Prostate gland (tissue), 2 donors: ENCODE measurements around the gene GNG10. TPM values are rescaled to one million over a fixed set of nuclear protein-coding genes. Genes with fewer than 3 reads are reported as not detected.

ENCODE experiments used
- DNase-seq: peaks from one replicate; pipeline ENCODE4 v3.0.0-alpha.2; 2019; ENCODE audit warnings: low spot score
- H3K27ac ChIP-seq, 2 donors: fragments of 200-600 bp; sonication (generic); 2 replicates each; pipeline ENCODE4 v1.5.1; 2017 to 2019
- H3K27me3 ChIP-seq: fragments of 200-600 bp; sonication (generic); replicated peaks from 2 replicates; pipeline ENCODE4 v1.5.1; 2019; ENCODE audit not compliant: insufficient read depth
- H3K36me3 ChIP-seq, 2 donors: fragments of 200-600 bp; sonication (generic); 1 replicate in 1 of 2; 2 replicates in 1 of 2; pipeline versions ENCODE4 v1.5.1 to v1.8.1; 2017 to 2019
- H3K4me1 ChIP-seq: fragments of 200-600 bp; sonication (generic); replicated peaks from 2 replicates; pipeline ENCODE4 v1.5.1; 2019
- H3K4me3 ChIP-seq, 2 donors: fragments of 200-600 bp; sonication (generic); 2 replicates each; pipeline ENCODE4 v1.5.1; 2017 to 2019
- H3K9me3 ChIP-seq: fragments of 200-600 bp; sonication (generic); 2 replicates; pipeline ENCODE4 v1.5.1; 2017
- CTCF ChIP-seq, 4 experiments: fragments of 200-600 bp in 2 of 4; fragments of 450-650 bp in 2 of 4; sonication (generic) in 2 of 4; IDR thresholded peaks; 1 replicate in 3 of 4; 2 replicates in 1 of 4; pipeline ENCODE4 v1.5.1; 2016 to 2019; ENCODE audit warnings: antibody characterized with exemption in 4 of 4, mild to moderate bottlenecking in 2 of 4, moderate library complexity in 2 of 4
- POLR2A ChIP-seq: fragments of 450-650 bp; IDR thresholded peaks from one replicate; pipeline ENCODE4 v1.6.1; 2016; ENCODE audit warnings: antibody characterized with exemption, mild to moderate bottlenecking
- POLR2AphosphoS5 ChIP-seq: sonication (generic); formaldehyde crosslinking; IDR thresholded peaks from one replicate; pipeline ENCODE4 v1.6.1; 2017; ENCODE audit warnings: antibody characterized with exemption
- WGBS: methylation state at CpG from one replicate; pipeline ENCODE4 v1.1.5; 2018; 5-methylcytosine and 5-hydroxymethylcytosine counted together
- intact Hi-C: fragments of 100-400 bp; cut with DNase I; formaldehyde crosslinking; loops from one replicate; pipeline ENCODE4 v1.14.2; 2022
- total RNA-seq, 2 donors: library from RNA; depleted of rRNA; stranded (reverse); fragments of >200 nt; gene quantifications; one replicate each; pipeline ENCODE4 v1.1.0, GENCODE V29; 2016

The GNG10 gene
- total RNA-seq, 2 donors from 2014 or later = 51.2 to 73.0 TPM

GRCh38 chr9:111637421-111637950 is 23.9 kb upstream of the GNG10 start:
- no peak for DNase-seq
- TF ChIP-seq POLR2AphosphoS5 = peak; percentile 10
- TF ChIP-seq POLR2A = no peak
- no peak for TF ChIP-seq CTCF (IDR thresholded peaks at IDR 0.05)
- intact Hi-C loops = no loop called here
- H3K36me3 ChIP-seq = no peaks in the 10 kb centered on the region
- no peaks in the 10 kb centered on the region for H3K27me3 ChIP-seq
- no peaks in the 10 kb centered on the region for H3K9me3 ChIP-seq
- no peak overlapping the region for H3K27ac ChIP-seq
- 62% methylated on average over 6 of the region's 6 CpGs for WGBS
- no peak overlapping the region for H3K4me3 ChIP-seq
- peaks cover 4% of the 10 kb centered on the region for H3K4me1 ChIP-seq

DNA sequence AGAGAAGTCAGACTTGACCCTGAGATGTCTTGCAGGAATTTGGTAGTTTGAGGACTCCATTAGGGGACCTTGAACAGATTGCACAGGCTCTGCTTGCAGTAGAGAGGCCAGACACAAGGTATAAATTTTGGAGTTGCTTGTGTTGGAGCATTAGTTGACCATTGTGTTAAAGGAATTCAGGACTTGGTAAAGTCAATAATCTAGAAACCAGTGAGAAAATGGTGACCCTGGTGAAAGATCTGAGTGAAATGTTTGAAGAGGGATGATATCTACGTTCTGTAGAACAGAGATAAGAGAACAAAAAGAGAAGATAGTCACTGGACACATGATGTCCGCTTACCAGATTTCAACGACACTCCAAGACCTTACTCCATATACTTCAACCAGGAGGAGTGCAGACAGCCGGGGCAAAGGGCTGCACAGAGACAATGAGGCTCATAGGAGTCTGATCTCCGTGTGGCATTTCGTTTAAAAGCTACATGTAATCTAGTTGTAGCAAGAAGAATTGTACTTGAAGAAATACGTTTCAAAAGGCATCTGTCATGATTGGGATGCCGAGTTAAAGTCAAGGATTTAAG is 17.1 kb upstream of the GNG10 start:
- DNase-seq = no peak
- H3K4me1 ChIP-seq = no peaks in the 10 kb centered on the region
- no peak overlapping the region for H3K4me3 ChIP-seq
- intact Hi-C loops = no loop called here
- TF ChIP-seq POLR2A (no peak), CTCF (IDR thresholded peaks at IDR 0.05) (no peak), POLR2AphosphoS5 (no peak)
- no peaks in the 10 kb centered on the region for H3K9me3 ChIP-seq
- H3K36me3 ChIP-seq = no peaks in the 10 kb centered on the region
- 90% methylated on average over 8 of the region's 8 CpGs for WGBS
- no peak overlapping the region for H3K27ac ChIP-seq
- no peaks in the 10 kb centered on the region for H3K27me3 ChIP-seq

DNA sequence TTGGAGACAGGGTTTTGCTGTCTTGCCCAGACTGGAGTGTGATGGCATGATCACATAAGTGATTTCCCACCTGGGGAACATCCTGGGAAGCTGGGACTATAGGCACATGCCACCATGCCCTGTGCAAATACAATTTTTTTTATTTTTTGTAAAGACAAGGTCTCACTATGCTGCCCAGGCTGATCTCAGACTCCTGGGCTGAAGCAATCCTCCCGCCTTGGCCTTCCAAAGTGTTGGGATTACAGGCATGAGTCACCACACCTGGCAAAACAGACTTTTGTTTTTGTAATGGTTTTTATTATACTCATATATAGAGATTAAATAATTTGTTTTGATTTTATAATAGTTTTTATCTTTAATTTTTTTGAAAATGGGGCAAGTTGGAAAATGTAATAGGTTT is 15.6 kb upstream of the GNG10 start:
- H3K36me3 ChIP-seq = no peaks in the 10 kb centered on the region
- no peak overlapping the region for H3K27ac ChIP-seq
- no peaks in the 10 kb centered on the region for H3K27me3 ChIP-seq
- DNase-seq = no peak
- intact Hi-C loops = no loop called here
- 90% methylated on average over 1 of the region's 1 CpG for WGBS
- H3K4me3 ChIP-seq = no peak overlapping the region
- no peaks in the 10 kb centered on the region for H3K4me1 ChIP-seq
- no peaks in the 10 kb centered on the region for H3K9me3 ChIP-seq
- TF ChIP-seq POLR2A = no peak
- TF ChIP-seq POLR2AphosphoS5 = no peak
- TF ChIP-seq CTCF (IDR thresholded peaks at IDR 0.05) = no peak

DNA sequence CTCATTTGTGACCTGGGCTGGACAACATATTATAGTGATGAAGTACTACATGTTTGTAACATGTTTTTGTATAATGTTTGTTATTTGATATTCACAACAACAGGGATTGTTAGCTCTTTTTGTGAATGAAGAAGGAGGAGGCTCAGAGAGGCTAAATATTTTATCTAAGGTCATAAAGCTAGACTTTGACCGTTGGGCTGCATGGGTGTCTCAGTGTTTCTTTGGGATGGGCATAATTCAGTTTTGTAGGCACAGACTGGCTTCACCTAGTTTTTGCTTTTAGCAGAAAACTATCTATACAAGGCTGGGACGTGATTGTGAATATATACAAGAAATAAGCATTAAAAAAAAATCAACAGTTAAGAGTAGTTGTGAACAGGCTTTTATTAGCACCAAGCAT is 15.0 kb upstream of the GNG10 start:
- Histone ChIP-seq H3K4me1 (no peaks in the 10 kb centered on the region), H3K36me3 (no peaks in the 10 kb centered on the region), H3K4me3 (no peak overlapping the region), H3K9me3 (no peaks in the 10 kb centered on the region), H3K27ac (no peak overlapping the region), H3K27me3 (no peaks in the 10 kb centered on the region)
- TF ChIP-seq POLR2A (no peak), CTCF (IDR thresholded peaks at IDR 0.05) (no peak), POLR2AphosphoS5 (no peak)
- intact Hi-C loops = no loop called here
- no peak for DNase-seq
- 82% methylated on average over 2 of the region's 2 CpGs for WGBS

GRCh38 chr9:111648066-111648465 is 13.3 kb upstream of the GNG10 start:
- intact Hi-C loops = no loop called here
- H3K9me3 ChIP-seq = no peaks in the 10 kb centered on the region

More at GRCh38 chr9:111648066-111648465, 13.3 kb upstream of the GNG10 start:
- no peaks in the 10 kb centered on the region for H3K27me3 ChIP-seq
- no peak for TF ChIP-seq CTCF (IDR thresholded peaks at IDR 0.05)
- H3K36me3 ChIP-seq = no peaks in the 10 kb centered on the region
- no peaks in the 10 kb centered on the region for H3K4me1 ChIP-seq
- no peak for DNase-seq
- 86% methylated on average over 4 of the region's 4 CpGs for WGBS
- H3K4me3 ChIP-seq = no peak overlapping the region
- H3K27ac ChIP-seq = no peak overlapping the region
